Stimulated activated effector memory CD8-positive, alpha-beta T cell treated with anti-CD3 and anti-CD28 coated beads, Interleukin-12 subunit alpha, Interleukin-12 subunit beta, amount 100 ng/mL, for 72 hours (primary cell): ENCODE measurements around the gene NFYC.

Source experiments
- ATAC-seq: fragments of 150-1000 bp; cut with Tn5 transposase; 2 replicates; pipeline ENCODE4 v1.10.0; 2021
- DNase-seq, 2 donors: peaks; one replicate each; pipeline ENCODE4 v3.0.0; 2021 to 2022; ENCODE audit warnings: low spot score in 2 of 2
- H3K27ac Mint-ChIP-seq: one replicate; pipeline ENCODE4 v1.8.0; 2022; ENCODE audit warnings: mild to moderate bottlenecking, mixed read lengths
- H3K36me3 Mint-ChIP-seq: one replicate; pipeline ENCODE4 v1.8.0; 2022; ENCODE audit warnings: mild to moderate bottlenecking, mixed read lengths
- H3K4me1 Mint-ChIP-seq: one replicate; pipeline ENCODE4 v1.8.0; 2022; ENCODE audit warnings: mixed read lengths
- H3K4me3 Mint-ChIP-seq: one replicate; pipeline ENCODE4 v1.8.0; 2022; ENCODE audit warnings: mild to moderate bottlenecking, mixed read lengths
- H3K9me3 Mint-ChIP-seq: one replicate; pipeline ENCODE4 v1.8.0; 2022; ENCODE audit warnings: mixed read lengths

Gene NFYC

GRCh38 chr1:40808002-40808401, 116.5 kb downstream of the NFYC start:
- no peak overlapping the region for H3K27ac Mint-ChIP-seq
- H3K4me3 Mint-ChIP-seq: no peak overlapping the region

GRCh38 chr1:40808444-40808843, 116.9 kb downstream of the NFYC start:
- Mint-ChIP-seq H3K4me3 (no peak overlapping the region), H3K4me1 (peaks cover 21% of the 10 kb centered on the region), H3K27ac (peak overlapping the region; percentile 82), H3K9me3 (no peaks in the 10 kb centered on the region), H3K36me3 (no peaks in the 10 kb centered on the region)
- DNase-seq: no peak
- no peak for ATAC-seq

More at GRCh38 chr1:40808002-40808401, 116.5 kb downstream of the NFYC start:
- ATAC-seq (no peak), DNase-seq (no peak)
- Mint-ChIP-seq H3K4me1 (peaks cover 21% of the 10 kb centered on the region), H3K36me3 (no peaks in the 10 kb centered on the region), H3K9me3 (no peaks in the 10 kb centered on the region)

GRCh38 chr1:40808909-40809308, 117.4 kb downstream of the NFYC start:
- Mint-ChIP-seq H3K9me3 (no peaks in the 10 kb centered on the region), H3K4me3 (no peak overlapping the region), H3K4me1 (peaks cover 21% of the 10 kb centered on the region), H3K27ac (peak overlapping the region; percentile 82), H3K36me3 (no peaks in the 10 kb centered on the region)
- DNase-seq: no peak
- no peak for ATAC-seq

- no peaks in the 10 kb centered on the region for H3K36me3 Mint-ChIP-seq
- H3K4me1 Mint-ChIP-seq: peaks cover 21% of the 10 kb centered on the region
- no peaks in the 10 kb centered on the region for H3K9me3 Mint-ChIP-seq
- peak overlapping the region; percentile 82 for H3K27ac Mint-ChIP-seq
- DNase-seq: no peak
- ATAC-seq: no peak
- H3K4me3 Mint-ChIP-seq: no peak overlapping the region
These were observed 119.4 kb downstream of the NFYC start for GRCh38 chr1:40810927-40811326.

- Mint-ChIP-seq H3K9me3 (no peaks in the 10 kb centered on the region), H3K4me3 (no peak overlapping the region), H3K27ac (no peak overlapping the region), H3K4me1 (peaks cover 15% of the 10 kb centered on the region), H3K36me3 (no peaks in the 10 kb centered on the region)
- ATAC-seq: no peak
- DNase-seq: no peak
These were observed 123.9 kb downstream of the NFYC start for GRCh38 chr1:40815420-40815819.

- no peak for ATAC-seq
- no peaks in the 10 kb centered on the region for H3K36me3 Mint-ChIP-seq
- peak overlapping the region; percentile 77 for H3K4me3 Mint-ChIP-seq
- peaks cover 14% of the 10 kb centered on the region for H3K4me1 Mint-ChIP-seq
- H3K27ac Mint-ChIP-seq: peak overlapping the region; percentile 52
- H3K9me3 Mint-ChIP-seq: no peaks in the 10 kb centered on the region
- no peak for DNase-seq
These were observed 126.3 kb downstream of the NFYC start for GRCh38 chr1:40817791-40818263.

- H3K27ac Mint-ChIP-seq: peak overlapping the region; percentile 52
- no peaks in the 10 kb centered on the region for H3K36me3 Mint-ChIP-seq
- peak overlapping the region; percentile 77 for H3K4me3 Mint-ChIP-seq
- peaks cover 14% of the 10 kb centered on the region for H3K4me1 Mint-ChIP-seq
- no peaks in the 10 kb centered on the region for H3K9me3 Mint-ChIP-seq
- DNase-seq (peak; percentile 66 to 89), ATAC-seq (peak; percentile 94)
These were observed 126.9 kb downstream of the NFYC start for GRCh38 chr1:40818264-40818961.

- Mint-ChIP-seq H3K9me3 (no peaks in the 10 kb centered on the region), H3K4me3 (peak overlapping the region; percentile 77), H3K36me3 (no peaks in the 10 kb centered on the region), H3K27ac (peak overlapping the region; percentile 52), H3K4me1 (peaks cover 14% of the 10 kb centered on the region)
- no peak for ATAC-seq
- no peak for DNase-seq
These were observed 127.6 kb downstream of the NFYC start for GRCh38 chr1:40819101-40819500.

GRCh38 chr1:40820251-40820797, 128.8 kb downstream of the NFYC start:
- H3K4me3 Mint-ChIP-seq: peak overlapping the region; percentile 77
- DNase-seq (no peak), ATAC-seq (no peak)
- no peaks in the 10 kb centered on the region for H3K36me3 Mint-ChIP-seq
- H3K9me3 Mint-ChIP-seq: no peaks in the 10 kb centered on the region
- H3K27ac Mint-ChIP-seq: peak overlapping the region; percentile 17
- H3K4me1 Mint-ChIP-seq: peaks cover 19% of the 10 kb centered on the region
